SK-N-SH (cell line): ENCODE data around the gene PCSK6. TPM values are rescaled to one million over a fixed set of nuclear protein-coding genes. Genes with fewer than 3 reads are reported as not detected.

Experiments
- CTCF ChIA-PET: fragments of 300-600, 350-600 bp; formaldehyde crosslinking; extraction: SDS; loops from one replicate; lab custom pipeline; 2021; lab: Yijun Ruan, JAX
- POLR2A ChIA-PET: fragments of 350-600 bp; sonication (Branson Sonifier 250); formaldehyde crosslinking; extraction: SDS; loops from one replicate; lab custom pipeline; 2020; ENCODE audit warnings: antibody characterized with exemption, inconsistent platforms; lab: Yijun Ruan, JAX
- DNase-seq: peaks from one replicate; pipeline ENCODE4 v3.0.0; 2012
- H2AFZ ChIP-seq: fragments of 200-600 bp; sonication (generic); 2 replicates; pipeline ENCODE4 v1.8.1; 2016; ENCODE audit warnings: antibody characterized with exemption, mild to moderate bottlenecking, low read depth
- H3F3A ChIP-seq: fragments of 200-600 bp; sonication (generic); replicated peaks from 2 replicates; pipeline ENCODE3; 2016; ENCODE audit warnings: antibody characterized with exemption, mild to moderate bottlenecking; ENCODE audit not compliant: insufficient read depth
- H3K27ac ChIP-seq, 2 experiments: fragments of 200-500 bp in 1 of 2; fragments of 200-600 bp in 1 of 2; sonication (Bioruptor generic) in 1 of 2; sonication (generic), shearing (Covaris generic) in 1 of 2; 2 replicates each; pipeline versions ENCODE4 v1.5.1 to v1.6.1; 2014 to 2016; ENCODE audit warnings: low read depth in 2 of 2, inconsistent platforms in 1 of 2, low read length in 1 of 2, mild to moderate bottlenecking in 1 of 2, mixed read lengths in 1 of 2
- H3K27me3 ChIP-seq: fragments of 200-600 bp; sonication (generic), shearing (Covaris generic); 2 replicates; pipeline ENCODE4 v1.6.1; 2016; ENCODE audit warnings: mixed run types; ENCODE audit not compliant: insufficient read depth
- H3K36me3 ChIP-seq, 2 experiments: fragments of 200-500 bp in 1 of 2; fragments of 200-600 bp in 1 of 2; sonication (Bioruptor generic) in 1 of 2; sonication (generic) in 1 of 2; replicated peaks in 1 of 2; 2 replicates each; pipeline versions ENCODE3 to v1.5.1; 2014 to 2016; ENCODE audit warnings: low read length in 1 of 2, mild to moderate bottlenecking in 1 of 2; ENCODE audit not compliant: insufficient read depth in 2 of 2, control insufficient read depth in 1 of 2
- H3K4me1 ChIP-seq, 2 experiments: fragments of 200-500 bp in 1 of 2; fragments of 200-600 bp in 1 of 2; sonication (Bioruptor generic) in 1 of 2; sonication (generic), shearing (Covaris generic) in 1 of 2; 2 replicates each; pipeline versions ENCODE4 v1.5.1 to v1.6.1; 2014 to 2016; ENCODE audit warnings: low read depth in 1 of 2, low read length in 1 of 2, mixed run types in 1 of 2; ENCODE audit not compliant: insufficient read depth in 2 of 2, control insufficient read depth in 1 of 2
- H3K4me2 ChIP-seq: fragments of 200-600 bp; sonication (generic), shearing (Covaris generic); 2 replicates; pipeline ENCODE4 v1.6.1; 2017; ENCODE audit warnings: mixed run types
- H3K4me3 ChIP-seq, 2 experiments: fragments of 200-500 bp in 1 of 2; fragments of 200-600 bp in 1 of 2; sonication (Bioruptor generic) in 1 of 2; sonication (generic), shearing (Covaris generic) in 1 of 2; 2 replicates each; pipeline versions ENCODE4 v1.5.1 to v1.8.1; 2014 to 2016; ENCODE audit warnings: low read depth in 2 of 2, inconsistent platforms in 1 of 2, low read length in 1 of 2, mild to moderate bottlenecking in 1 of 2, mixed read lengths in 1 of 2, moderate library complexity in 1 of 2
- H3K79me2 ChIP-seq: fragments of 200-600 bp; sonication (generic); 2 replicates; pipeline ENCODE4 v1.8.1; 2017; ENCODE audit warnings: mild to moderate bottlenecking; ENCODE audit not compliant: insufficient read depth
- H3K9ac ChIP-seq: fragments of 200-600 bp; sonication (generic); 2 replicates; pipeline ENCODE4 v1.6.1; 2017; ENCODE audit warnings: mixed run types
- H3K9me2 ChIP-seq: fragments of 200-600 bp; sonication (generic); 2 replicates; pipeline ENCODE4 v1.6.1; 2017; ENCODE audit warnings: mixed run types
- H3K9me3 ChIP-seq: fragments of 200-600 bp; sonication (generic); 2 replicates; pipeline ENCODE4 v1.6.1; 2017; ENCODE audit warnings: mixed run types, mild to moderate bottlenecking, moderate library complexity
- H4K20me1 ChIP-seq: fragments of 200-600 bp; sonication (generic); 2 replicates; pipeline ENCODE4 v1.6.1; 2017; ENCODE audit warnings: mild to moderate bottlenecking, mixed run types; ENCODE audit not compliant: insufficient read depth
- CHD2 ChIP-seq: fragments of 150-350 bp; IDR thresholded peaks from 2 replicates; pipeline ENCODE4 v1.6.1; 2018; ENCODE audit warnings: low read length; ENCODE audit not compliant: partially characterized antibody
- CTCF ChIP-seq: fragments of 200-600 bp; sonication (generic); IDR thresholded peaks from 2 replicates; pipeline ENCODE4 v1.6.1; 2017; ENCODE audit warnings: antibody characterized with exemption, mild to moderate bottlenecking, moderate library complexity
- EP300 ChIP-seq, 2 experiments: IDR thresholded peaks; 2 replicates each; pipeline versions ENCODE4 v1.4.0 to v1.6.1; 2012; ENCODE audit warnings: borderline replicate concordance in 1 of 2, low read depth in 1 of 2, low read length in 1 of 2
- FOXM1 ChIP-seq: IDR thresholded peaks from 2 replicates; pipeline ENCODE4 v1.4.0; 2012; ENCODE audit warnings: low read depth, mild to moderate bottlenecking
- MAX ChIP-seq: IDR thresholded peaks from 2 replicates; pipeline ENCODE4 v1.4.0; 2012; ENCODE audit warnings: low read depth
- MEF2A ChIP-seq: IDR thresholded peaks from 2 replicates; pipeline ENCODE4 v1.4.0; 2012; ENCODE audit warnings: low read depth, borderline replicate concordance
- NFIC ChIP-seq: IDR thresholded peaks from 2 replicates; pipeline ENCODE4 v1.4.0; 2012; ENCODE audit warnings: borderline replicate concordance
- RAD21 ChIP-seq: IDR thresholded peaks from 2 replicates; pipeline ENCODE4 v1.6.1; 2012; ENCODE audit warnings: mild to moderate bottlenecking, low read length
- RCOR1 ChIP-seq: fragments of 150-350 bp; IDR thresholded peaks from 2 replicates; pipeline ENCODE4 v1.6.1; 2017; ENCODE audit warnings: antibody characterized with exemption, low read length
- RXRA ChIP-seq: IDR thresholded peaks from 2 replicates; pipeline ENCODE4 v1.4.0; 2012; ENCODE audit warnings: low read depth, mild to moderate bottlenecking, borderline replicate concordance
- SIN3A ChIP-seq: IDR thresholded peaks from 2 replicates; pipeline ENCODE4 v1.6.1; 2012; ENCODE audit warnings: low read depth, mild to moderate bottlenecking, low read length, moderate library complexity, borderline replicate concordance
- SMC3 ChIP-seq: IDR thresholded peaks from 2 replicates; pipeline ENCODE4 v1.6.1; 2012; ENCODE audit warnings: low read depth, low read length, improper control_type of control experiment
- TCF12 ChIP-seq: IDR thresholded peaks from 2 replicates; pipeline ENCODE4 v1.4.0; 2012
- USF1 ChIP-seq: IDR thresholded peaks from 2 replicates; pipeline ENCODE4 v1.4.0; 2012; ENCODE audit warnings: low read depth, borderline replicate concordance
- WGBS: methylation state at CpG from one replicate; pipeline ENCODE4 v1.1.6; 2017; ENCODE audit warnings: low lambda C conversion rate; 5-methylcytosine and 5-hydroxymethylcytosine counted together
- polyA plus RNA-seq, 3 experiments: library from polyadenylated mRNA; depleted of rRNA; stranded (reverse); fragments of >200 nt; gene quantifications; 2 replicates each; pipeline ENCODE4 v1.2.3, GENCODE V29; 2012
- TF ChIP-seq, protein P1 (sequence below): IDR thresholded peaks from 2 replicates; pipeline ENCODE4 v1.4.0; 2012; ENCODE audit warnings: low read depth, borderline replicate concordance

PCSK6 gene
- polyA plus RNA-seq, 1 of the 3 experiments (the other 2 are of a cell fraction) = 0.03 TPM

GRCh38 chr15:101532865-101533264 lies 43.4 kb upstream of the PCSK6 start:
- Histone ChIP-seq H3K79me2 (no peaks in the 10 kb centered on the region), H3K27me3 (no peaks in the 10 kb centered on the region; the same call in 1 of the 2 replicates), H3K36me3 (no peaks in the 10 kb centered on the region), H3K9ac (no peak overlapping the region), H3K4me3 (no peak overlapping the region), H3K4me2 (no peak overlapping the region), H2AFZ (no peak overlapping the region), H3K27ac (no peak overlapping the region), H3K4me1 (no peaks in the 10 kb centered on the region), H3K9me3 (no peaks in the 10 kb centered on the region), H3F3A (no peaks in the 10 kb centered on the region), H3K9me2 (no peaks in the 10 kb centered on the region), H4K20me1 (no peaks in the 10 kb centered on the region)
- WGBS = 51% methylated on average over 6 of the region's 6 CpGs
- no peak for DNase-seq
- TF ChIP-seq MAX (no peak), SMC3 (no peak), RXRA (no peak), USF1 (no peak), EP300 (IDR thresholded peaks at IDR 0.05; ENCODE audit: borderline replicate concordance in 1 of 2, low read depth in 1 of 2, low read length in 1 of 2) (no peak), CTCF (no peak), NFIC (no peak), MEF2A (no peak), RCOR1 (no peak), TCF12 (no peak), SIN3A (no peak), CHD2 (no peak), RAD21 (no peak), FOXM1 (no peak)
- TF ChIP-seq, protein P1, sequence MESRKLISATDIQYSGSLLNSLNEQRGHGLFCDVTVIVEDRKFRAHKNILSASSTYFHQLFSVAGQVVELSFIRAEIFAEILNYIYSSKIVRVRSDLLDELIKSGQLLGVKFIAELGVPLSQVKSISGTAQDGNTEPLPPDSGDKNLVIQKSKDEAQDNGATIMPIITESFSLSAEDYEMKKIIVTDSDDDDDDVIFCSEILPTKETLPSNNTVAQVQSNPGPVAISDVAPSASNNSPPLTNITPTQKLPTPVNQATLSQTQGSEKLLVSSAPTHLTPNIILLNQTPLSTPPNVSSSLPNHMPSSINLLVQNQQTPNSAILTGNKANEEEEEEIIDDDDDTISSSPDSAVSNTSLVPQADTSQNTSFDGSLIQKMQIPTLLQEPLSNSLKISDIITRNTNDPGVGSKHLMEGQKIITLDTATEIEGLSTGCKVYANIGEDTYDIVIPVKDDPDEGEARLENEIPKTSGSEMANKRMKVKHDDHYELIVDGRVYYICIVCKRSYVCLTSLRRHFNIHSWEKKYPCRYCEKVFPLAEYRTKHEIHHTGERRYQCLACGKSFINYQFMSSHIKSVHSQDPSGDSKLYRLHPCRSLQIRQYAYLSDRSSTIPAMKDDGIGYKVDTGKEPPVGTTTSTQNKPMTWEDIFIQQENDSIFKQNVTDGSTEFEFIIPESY = no peak
- ChIA-PET POLR2A (no interaction called here), CTCF (no interaction called here)
